NCI-H226 (cell line): Measurements from ENCODE around the gene DAAM1.
A peak's percentile ranks its signal among the peaks of the same experiment; 100 is the strongest.

Experiments used
- DNase-seq: peaks from one replicate; pipeline ENCODE4 v3.0.0-alpha.2; 2015

Gene DAAM1

DNA sequence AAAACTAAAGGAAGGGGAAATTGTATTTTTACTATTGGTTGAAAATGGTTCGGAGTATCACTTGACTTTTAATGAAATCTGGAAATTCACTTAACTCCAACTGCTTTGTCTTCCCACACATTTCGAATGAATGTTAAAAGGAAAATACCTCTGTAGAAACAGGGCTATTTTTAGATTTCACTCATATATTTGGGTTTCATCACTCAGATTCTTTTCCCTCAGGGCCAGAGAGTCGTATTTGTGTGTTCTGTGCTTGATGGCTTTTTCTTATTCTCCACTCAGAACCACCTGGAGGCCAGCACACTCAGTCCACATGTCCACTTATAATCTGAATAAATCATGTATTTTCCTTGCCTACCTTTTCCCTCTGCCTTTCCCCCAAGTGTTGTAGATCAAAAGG is 40.0 kb downstream of the DAAM1 start:
- DNase-seq, result no peak

- no peak for DNase-seq
Measured at GRCh38 chr14:59229653-59230406, 41.4 kb downstream of the DAAM1 start.

- no peak for DNase-seq
Measured at GRCh38 chr14:59236195-59236594, 47.7 kb downstream of the DAAM1 start.

DNA sequence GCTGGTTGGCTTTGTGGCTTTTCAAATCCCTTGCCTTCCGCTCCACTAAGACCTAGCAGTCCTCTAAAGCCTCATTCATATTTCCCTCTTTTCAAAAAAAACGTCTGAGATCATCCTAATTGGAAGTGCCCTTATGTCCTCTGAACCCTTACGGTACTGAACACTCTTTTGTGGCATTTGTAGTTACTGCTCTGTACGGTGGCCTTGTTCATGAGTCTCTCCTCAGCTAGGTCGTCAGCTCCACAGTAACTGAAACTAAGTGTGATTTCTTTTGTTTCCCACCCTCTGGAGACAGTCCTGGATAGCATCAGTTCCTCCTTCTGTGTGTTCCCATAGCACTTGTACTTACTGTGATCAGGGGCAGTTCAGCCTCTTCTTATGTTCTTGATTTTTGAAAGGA is 49.7 kb downstream of the DAAM1 start:
- DNase-seq, result no peak

DNA sequence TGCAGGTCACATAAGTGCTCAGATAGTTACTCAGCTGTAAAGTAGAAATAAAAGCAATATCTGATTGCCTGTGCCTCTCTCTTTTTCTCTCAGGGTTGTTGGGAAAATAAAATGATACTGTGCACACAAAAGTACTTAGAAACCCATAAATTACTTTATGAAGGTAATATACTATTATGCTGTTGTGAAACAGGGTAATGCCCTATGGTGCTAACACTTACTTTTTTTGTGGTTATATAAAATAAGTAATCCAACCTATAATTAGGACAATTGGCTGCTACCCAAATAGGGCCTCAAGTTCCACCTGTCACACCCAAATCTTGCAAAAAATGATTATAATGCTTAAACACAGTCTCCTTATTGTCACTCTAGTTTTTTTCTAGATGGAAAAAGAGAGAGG is 50.6 kb downstream of the DAAM1 start:
- no peak for DNase-seq

DNA sequence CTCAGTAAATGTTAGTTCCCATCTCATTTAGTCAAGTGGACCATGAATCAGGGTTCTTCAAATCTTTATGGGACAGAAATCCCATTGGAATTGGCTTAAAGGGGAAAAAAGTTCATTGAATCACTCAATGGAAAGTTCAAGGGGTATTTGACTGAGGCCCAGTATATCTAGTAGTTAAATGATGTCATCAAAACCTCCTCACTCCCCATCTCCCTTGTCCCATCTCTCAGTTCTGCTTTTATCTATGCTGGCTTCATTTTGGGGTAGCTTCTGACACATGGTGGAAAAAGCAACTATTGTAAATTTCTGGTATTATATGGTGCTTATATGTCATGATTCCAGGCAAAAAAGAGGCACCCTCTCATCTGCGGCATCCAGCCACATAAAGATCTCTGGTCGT is 51.9 kb downstream of the DAAM1 start:
- no peak for DNase-seq

DNA sequence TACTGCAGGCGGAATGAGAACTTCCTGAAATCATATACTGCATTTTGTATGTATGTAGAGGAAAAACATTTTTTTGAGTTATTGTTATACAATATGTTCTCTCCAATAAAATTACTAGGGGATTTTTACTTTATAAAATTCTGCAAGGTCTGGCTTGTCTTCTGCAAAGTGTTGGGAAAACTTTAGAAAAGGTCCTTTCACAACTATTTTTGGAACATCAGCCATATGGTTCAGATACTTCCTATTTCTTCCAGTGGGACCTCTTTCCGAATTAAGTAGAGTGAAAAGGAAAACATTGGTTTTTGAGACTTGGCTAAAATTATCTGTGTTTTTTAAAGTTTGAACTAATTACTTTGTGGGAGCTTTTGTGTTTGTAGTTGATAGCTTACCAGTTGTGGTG is 52.7 kb downstream of the DAAM1 start:
- no peak for DNase-seq

GRCh38 chr14:59243174-59243573 is 54.7 kb downstream of the DAAM1 start:
- DNase-seq, result no peak

GRCh38 chr14:59244581-59244980 is 56.1 kb downstream of the DAAM1 start:
- no peak for DNase-seq

- no peak for DNase-seq
Measured at GRCh38 chr14:59245809-59246295, 57.4 kb downstream of the DAAM1 start.

GRCh38 chr14:59246566-59246965 is 58.1 kb downstream of the DAAM1 start:
- DNase-seq, result no peak

GRCh38 chr14:59247801-59248584 is 59.5 kb downstream of the DAAM1 start:
- no peak for DNase-seq

DNA sequence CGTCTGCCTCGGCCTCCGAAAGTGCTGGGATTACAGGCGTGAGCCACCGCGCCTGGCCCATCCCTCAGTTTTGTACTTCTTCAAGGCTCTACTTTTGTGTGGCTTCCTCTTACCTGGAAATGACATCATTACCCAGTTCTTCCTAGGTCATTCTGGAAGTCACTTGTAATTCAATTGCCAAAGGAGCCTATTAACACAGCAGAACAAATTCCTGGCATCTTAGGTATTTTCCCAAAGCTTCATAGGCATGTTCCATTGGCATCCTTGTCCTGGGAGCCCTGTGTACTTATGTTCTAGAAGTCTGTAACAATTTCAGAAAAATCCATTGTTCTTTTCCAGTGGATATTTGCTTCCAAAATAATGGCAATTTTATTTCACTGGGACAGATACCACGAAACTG is 60.6 kb downstream of the DAAM1 start:
- no peak for DNase-seq

GRCh38 chr14:59251811-59252771 is 63.6 kb downstream of the DAAM1 start:
- peak; percentile 93 for DNase-seq

DNA sequence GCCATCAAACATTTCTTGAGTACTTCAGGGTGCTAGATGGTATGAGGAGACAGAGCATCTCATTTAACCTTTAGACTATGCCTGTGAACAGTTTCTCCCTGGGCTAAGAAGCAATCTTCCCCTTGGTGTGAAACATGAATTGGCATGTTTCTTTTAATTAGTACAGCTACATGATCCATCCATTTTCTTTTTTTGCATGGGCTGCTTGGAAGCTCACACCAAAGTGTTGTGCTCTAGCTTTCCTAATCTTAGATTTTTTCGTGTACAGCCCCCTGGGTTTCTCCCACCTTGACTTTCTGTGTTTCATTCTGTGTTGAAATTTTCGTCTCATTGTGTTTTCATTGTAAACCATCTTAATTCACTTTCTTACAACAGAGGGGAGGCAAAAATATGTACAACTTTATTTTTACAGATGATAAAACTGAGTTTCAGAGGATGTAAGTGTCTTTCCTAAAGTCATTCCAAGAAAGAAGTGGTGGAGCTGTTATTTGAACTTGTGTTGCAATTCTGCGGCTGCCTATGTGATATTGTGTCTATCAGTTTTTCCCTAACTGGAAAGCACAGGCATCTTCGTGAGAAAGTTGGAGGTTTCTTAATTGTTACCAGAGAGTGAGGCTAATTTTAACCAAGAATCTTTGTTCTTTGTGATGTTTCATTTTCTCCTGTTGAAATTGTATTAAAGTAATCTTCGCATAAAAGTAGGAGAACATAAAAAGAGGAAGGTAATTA is 64.5 kb downstream of the DAAM1 start:
- no peak for DNase-seq

DNA sequence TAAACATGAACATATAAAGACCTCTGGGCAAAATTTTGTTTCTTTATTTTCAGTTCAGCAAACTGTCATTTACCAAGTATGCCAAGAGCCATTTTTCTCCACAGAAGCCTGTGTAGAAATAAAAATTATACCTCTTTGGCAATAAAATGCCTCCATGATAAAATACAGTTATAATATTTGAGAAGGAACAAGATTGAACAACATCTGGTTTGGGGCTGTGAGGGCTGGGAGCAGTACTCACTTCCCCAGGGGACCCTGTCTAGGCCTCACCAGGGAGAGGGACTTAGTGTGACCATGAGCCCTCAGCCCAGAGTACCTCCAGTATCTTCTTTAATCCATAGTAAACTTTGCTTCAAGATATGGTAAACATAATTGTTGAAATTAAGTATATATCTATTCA is 65.1 kb downstream of the DAAM1 start:
- DNase-seq, result no peak

DNA sequence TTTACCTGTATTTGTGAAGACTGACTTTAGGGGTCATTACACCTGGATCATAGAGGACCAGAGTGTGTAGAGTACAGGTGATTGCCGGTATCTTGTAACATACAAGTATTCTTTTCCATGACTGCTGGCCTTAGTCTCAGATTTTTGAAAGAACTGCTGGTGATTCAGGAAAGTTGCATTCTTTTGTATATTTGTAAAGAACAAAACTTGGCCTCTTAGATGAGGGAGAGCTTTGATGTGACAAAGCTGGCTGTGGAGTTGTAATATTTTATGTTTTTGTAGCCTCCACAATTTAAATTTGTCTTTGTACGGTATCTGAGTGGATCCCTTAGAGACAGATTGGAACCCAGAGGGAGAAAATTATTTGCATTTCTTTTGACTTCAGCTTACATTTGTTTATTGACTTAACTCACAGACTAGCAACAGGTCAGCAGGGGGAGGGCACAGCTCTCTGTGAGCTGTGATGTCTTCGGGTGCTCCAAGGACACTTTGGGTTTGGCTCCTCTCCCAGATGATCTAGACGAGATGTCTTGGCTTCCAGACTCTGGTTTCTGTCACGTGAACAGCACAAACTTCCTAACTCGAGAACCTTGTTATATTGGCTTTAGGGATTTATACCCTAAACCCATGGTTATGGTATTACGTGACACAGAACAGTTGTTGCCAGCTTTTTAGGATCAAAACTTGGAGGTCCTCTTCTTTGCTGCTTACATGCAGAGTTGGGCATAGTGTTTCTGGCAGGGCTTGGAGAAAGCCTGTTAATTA is 65.9 kb downstream of the DAAM1 start:
- DNase-seq, result peak; percentile 12

GRCh38 chr14:59254911-59255545 is 66.6 kb downstream of the DAAM1 start:
- peak; percentile 60 for DNase-seq

GRCh38 chr14:59256331-59256730 is 67.9 kb downstream of the DAAM1 start:
- DNase-seq, result no peak

GRCh38 chr14:59261334-59261733 is 72.9 kb downstream of the DAAM1 start:
- no peak for DNase-seq
